ENCODE results near the gene GPD2.

The GPD2 gene

DNA sequence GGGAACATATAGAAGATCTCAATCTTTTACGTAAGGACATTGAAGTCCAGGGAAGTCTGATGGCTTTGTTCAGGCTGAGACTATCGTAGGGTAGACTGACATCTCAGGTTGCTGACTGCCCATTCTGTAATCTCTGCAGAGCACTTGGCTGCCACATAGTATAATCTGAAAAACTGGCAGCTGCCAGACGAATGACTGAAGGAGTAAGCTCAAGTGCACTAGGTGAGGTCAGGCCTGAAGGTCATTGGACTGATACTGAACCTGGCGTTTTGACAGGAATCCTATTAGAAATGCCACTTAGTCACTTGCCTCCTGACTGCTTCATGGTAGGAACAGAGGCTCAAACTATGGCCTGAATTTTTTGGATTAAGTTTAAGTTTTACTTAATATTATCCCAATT is 23.5 kb downstream of the GPD2 start:
- H3K4me3 ChIP-seq (ENCODE audit: low read depth, low read length), result no peak overlapping the region
- TF ChIP-seq, protein P1, sequence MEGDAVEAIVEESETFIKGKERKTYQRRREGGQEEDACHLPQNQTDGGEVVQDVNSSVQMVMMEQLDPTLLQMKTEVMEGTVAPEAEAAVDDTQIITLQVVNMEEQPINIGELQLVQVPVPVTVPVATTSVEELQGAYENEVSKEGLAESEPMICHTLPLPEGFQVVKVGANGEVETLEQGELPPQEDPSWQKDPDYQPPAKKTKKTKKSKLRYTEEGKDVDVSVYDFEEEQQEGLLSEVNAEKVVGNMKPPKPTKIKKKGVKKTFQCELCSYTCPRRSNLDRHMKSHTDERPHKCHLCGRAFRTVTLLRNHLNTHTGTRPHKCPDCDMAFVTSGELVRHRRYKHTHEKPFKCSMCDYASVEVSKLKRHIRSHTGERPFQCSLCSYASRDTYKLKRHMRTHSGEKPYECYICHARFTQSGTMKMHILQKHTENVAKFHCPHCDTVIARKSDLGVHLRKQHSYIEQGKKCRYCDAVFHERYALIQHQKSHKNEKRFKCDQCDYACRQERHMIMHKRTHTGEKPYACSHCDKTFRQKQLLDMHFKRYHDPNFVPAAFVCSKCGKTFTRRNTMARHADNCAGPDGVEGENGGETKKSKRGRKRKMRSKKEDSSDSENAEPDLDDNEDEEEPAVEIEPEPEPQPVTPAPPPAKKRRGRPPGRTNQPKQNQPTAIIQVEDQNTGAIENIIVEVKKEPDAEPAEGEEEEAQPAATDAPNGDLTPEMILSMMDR (conservative IDR thresholded peaks at IDR 0.05; ENCODE audit: low read depth, low read length), result no peak
- DNase-seq (ENCODE audit: low read depth), result no peak

DNA sequence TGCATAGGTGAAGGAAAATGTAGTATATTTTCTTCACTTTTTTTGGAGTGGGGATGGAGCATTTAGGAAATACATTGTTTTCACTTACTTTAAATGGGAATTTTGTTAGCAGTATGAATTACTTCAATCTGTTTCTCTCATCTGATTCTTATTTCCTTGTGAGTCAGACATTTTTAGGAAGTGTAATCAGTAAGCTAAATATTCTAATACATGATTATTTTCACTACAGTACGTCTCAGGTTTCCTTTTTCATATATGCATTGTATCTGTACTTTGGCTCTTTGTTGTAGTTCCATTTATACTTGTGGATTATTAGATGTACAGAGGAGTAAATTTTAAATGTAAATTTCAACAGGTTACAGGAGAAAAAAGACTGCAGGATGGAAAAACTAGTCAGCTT is 27.9 kb downstream of the GPD2 start:
- TF ChIP-seq, protein P1 (conservative IDR thresholded peaks at IDR 0.05; ENCODE audit: low read depth, low read length), result no peak
- no peak for DNase-seq (ENCODE audit: low read depth)
- no peak overlapping the region for H3K4me3 ChIP-seq (ENCODE audit: low read depth, low read length)

- TF ChIP-seq, protein P1 (conservative IDR thresholded peaks at IDR 0.05; ENCODE audit: low read depth, low read length), result no peak
- no peak overlapping the region for H3K4me3 ChIP-seq (ENCODE audit: low read depth, low read length)
- peak; percentile 26 for DNase-seq (ENCODE audit: low read depth)
Observed at GRCh38 chr2:156465573-156465972, 29.4 kb downstream of the GPD2 start.

GRCh38 chr2:156466739-156467405 is 30.7 kb downstream of the GPD2 start:
- DNase-seq (ENCODE audit: low read depth), result peak; percentile 76

GRCh38 chr2:156470975-156471583 is 34.9 kb downstream of the GPD2 start:
- no peak for DNase-seq (ENCODE audit: low read depth)
- H3K4me3 ChIP-seq (ENCODE audit: low read depth, low read length), result no peak overlapping the region
- TF ChIP-seq, protein P1 (conservative IDR thresholded peaks at IDR 0.05; ENCODE audit: low read depth, low read length), result no peak

More at GRCh38 chr2:156466739-156467405, 30.7 kb downstream of the GPD2 start:
- TF ChIP-seq, protein P1 (conservative IDR thresholded peaks at IDR 0.05; ENCODE audit: low read depth, low read length), result no peak
- peak overlapping the region; percentile 12 for H3K4me3 ChIP-seq (ENCODE audit: low read depth, low read length)

DNA sequence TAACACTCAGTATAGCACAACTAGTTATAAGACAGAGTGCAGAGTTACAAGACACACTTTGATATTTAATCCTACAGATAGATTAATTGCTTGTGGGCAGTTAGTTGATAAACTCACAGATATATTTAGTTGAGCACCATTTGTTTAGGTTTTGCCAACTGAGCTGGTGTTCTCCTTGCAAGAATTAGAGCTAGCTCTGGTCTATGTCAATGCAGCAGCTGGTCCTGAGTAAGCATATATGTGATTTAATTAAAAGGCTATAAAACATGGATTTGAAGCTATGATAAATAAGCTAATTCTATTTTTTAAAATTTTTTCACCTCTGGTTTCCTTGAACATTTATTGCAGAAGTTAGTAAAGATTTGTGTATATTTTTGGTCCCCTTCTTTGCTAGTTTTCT is 35.6 kb downstream of the GPD2 start:
- DNase-seq (ENCODE audit: low read depth), result no peak
- TF ChIP-seq, protein P1 (conservative IDR thresholded peaks at IDR 0.05; ENCODE audit: low read depth, low read length), result no peak
- H3K4me3 ChIP-seq (ENCODE audit: low read depth, low read length), result no peak overlapping the region

- DNase-seq (ENCODE audit: low read depth), result no peak
- TF ChIP-seq, protein P1 (conservative IDR thresholded peaks at IDR 0.05; ENCODE audit: low read depth, low read length), result no peak
- H3K4me3 ChIP-seq (ENCODE audit: low read depth, low read length), result no peak overlapping the region
Observed at GRCh38 chr2:156472686-156473085, 36.5 kb downstream of the GPD2 start.
